Stimulated activated CD8-positive, alpha-beta memory T cell treated with anti-CD3 and anti-CD28 coated beads, Interleukin-7, amount 100 ng/mL, for 48 hours (primary cell): Measurements from ENCODE around the gene B3GALT5.
"Not testable (repeated sequence)": the region's sequence is repeated elsewhere in the genome, so short reads cannot be mapped to it uniquely, and the experiment has no call there.

Experiments
- DNase-seq, 2 donors: peaks; one replicate each; pipeline ENCODE4 v3.0.0-alpha.2; 2020; ENCODE audit warnings: low read depth in 1 of 2; ENCODE audit errors: extremely low read depth in 1 of 2

Gene B3GALT5

DNA sequence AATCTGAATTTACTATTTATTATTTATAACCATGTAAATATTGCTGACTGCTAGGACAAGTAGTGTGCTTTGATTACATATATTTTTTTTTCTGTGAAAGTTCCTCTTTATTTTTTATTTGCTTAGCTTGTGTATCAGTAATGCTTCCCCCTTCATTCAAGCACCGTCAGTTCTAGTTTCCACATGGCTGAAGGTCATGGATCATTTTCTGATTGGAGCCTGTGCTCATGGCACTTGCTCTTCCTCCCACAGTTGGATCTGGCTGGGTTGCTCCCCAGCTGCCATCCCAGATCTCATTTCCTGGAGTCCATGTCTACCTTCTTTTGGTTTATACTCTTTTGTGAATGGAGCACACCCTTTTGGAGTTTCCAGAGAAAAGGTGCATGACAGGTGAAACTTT is 75.3 kb downstream of the B3GALT5 start:
- no peak for DNase-seq

DNA sequence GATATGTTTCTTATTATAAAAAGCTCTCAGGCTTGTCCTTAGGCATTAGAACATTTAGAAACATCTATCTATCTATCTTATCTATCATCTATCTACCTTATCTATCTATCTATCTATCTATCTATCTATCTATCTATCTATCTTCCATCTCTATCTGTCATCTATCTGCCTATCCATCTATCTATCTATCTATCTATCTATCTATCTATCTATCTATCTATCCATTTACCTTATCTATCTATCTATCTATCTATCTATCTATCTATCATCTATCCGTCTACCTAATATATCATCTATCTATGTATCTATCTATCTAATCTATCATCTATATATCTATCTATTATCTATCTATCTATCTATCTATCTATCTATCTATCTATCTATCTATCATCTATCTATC is 77.1 kb downstream of the B3GALT5 start:
- DNase-seq: not testable (repeated sequence)

DNA sequence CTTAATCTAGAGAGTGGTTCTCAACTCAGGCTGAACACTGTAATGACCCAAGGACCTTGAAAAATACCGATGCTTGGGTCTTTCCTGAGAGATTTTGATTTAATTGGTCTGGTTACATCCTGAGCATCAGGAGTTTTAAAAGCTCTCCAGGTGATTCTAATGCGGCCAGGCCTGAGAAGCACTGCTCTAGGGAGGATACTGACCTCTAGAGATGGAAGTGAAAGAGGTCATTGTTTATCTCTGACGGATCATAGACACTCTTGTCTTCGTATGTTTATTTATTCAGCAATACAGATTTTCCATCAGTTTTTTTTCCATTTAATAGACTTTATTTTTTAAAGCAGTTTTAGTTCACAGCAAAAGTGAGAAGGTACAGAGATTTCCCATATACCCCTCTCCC is 77.7 kb downstream of the B3GALT5 start:
- no peak for DNase-seq

DNA sequence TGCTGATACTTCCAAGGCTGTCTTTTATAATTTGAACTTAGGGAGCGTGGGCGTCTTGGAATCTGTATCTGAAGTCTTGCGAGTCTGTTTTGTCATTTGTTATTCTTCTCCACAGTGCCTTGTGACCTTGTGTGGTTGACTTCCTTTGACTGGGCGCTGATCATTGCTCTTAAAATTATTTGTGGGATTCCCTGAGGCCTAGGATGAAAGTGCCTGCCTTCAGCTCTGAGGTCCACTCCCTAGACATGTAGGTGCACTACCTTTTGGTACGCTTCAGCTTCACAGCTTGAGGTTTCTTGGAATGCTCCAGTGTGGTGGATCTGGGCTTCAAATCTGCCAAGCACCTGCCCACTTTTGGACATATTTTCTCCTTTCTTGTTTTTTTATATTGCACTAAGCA is 82.0 kb downstream of the B3GALT5 start:
- DNase-seq: no peak

DNA sequence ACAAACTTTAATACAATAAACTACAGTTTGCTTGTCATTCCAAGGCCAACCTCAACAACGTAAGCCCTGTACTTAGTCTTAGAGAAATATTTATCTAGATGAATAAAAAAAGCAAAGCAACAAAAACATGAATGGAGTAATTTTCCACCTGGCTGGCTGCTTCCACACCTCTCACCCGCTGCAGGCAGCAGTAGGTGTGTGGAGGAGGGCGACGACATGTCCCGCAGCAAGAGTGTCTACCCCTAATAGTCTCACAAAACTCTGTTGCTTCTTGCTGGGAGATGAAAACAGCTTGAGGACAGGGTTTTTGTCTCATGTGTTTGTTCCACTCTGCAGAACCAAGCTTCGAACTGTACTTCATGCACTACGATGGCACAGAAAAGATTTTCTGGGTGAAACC is 83.5 kb downstream of the B3GALT5 start:
- DNase-seq: no peak

DNA sequence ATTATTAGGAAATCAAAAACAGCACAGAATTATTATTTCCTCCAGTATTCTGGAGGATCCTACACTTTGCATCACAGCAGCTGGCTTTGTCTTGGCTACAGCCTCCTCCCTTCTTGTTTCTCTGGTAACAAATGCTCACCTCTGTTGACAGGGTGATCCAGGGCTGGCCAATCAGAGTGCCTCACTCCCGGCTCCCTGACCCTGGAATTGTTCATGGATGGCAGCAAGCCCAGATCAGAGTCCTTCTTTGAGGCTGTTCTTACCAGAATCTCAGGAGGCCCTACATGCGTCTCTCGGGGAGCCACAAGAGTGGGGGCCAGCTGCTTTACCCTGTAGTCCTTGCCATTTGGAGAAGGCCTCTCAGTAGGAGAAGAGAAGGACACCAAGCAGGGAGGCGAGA is 83.9 kb downstream of the B3GALT5 start:
- DNase-seq: no peak

DNA sequence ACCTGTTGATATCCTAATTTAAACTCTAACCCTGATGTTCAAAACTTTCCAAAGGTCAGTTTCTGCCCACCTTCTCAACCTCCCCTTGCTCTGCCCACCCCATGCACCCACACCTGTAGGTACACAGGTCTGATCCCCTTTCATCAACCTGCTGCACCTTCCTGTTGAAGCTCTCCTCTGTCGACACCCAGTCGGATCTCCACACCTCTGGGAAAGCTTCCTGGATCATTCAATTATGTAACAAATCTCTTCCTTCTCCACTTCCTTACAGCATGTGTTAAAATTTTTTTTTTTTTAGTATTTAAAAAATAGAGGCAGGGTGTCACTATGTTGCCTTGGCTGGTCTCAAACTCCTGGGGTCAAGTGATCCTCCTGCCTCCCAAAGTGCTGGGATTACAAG is 87.6 kb downstream of the B3GALT5 start:
- DNase-seq: no peak

DNA sequence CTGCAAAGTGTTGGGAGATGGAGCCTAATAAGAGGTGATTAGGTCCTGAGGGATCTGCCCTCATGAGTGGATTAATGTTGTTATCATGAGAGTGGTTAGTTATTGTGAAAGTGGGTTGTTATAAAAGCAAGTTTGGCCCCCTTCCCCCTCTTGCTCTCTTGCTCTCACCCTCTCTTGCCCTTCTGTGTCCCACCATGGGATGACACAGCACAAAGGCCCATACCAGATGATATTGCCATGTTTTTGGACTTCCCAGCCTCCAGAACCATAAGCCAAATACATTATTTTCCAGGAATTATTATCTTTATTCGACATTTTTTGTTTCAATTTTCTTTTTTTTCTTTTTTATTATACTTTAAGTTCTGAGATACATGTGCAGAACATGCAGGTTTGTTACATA is 90.8 kb downstream of the B3GALT5 start:
- DNase-seq: no peak

DNA sequence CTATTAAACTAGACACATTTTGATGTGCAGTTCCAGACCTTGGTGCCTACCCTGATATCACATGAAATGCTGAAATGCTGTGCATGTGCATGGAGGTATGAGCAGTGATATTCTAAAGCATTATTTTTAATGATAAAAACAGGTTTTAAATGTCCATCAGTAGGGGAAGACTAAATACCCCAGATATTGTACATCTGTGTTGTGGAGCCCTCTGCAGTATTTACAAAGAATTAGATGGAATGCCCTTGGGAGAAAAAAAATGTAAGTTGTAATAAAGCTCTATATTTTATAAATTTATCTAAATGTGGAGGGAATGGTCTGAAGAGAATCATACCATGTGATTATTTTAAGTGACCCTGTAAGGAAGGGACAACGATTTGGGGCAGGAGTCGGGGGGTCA is 93.1 kb downstream of the B3GALT5 start:
- no peak for DNase-seq

DNA sequence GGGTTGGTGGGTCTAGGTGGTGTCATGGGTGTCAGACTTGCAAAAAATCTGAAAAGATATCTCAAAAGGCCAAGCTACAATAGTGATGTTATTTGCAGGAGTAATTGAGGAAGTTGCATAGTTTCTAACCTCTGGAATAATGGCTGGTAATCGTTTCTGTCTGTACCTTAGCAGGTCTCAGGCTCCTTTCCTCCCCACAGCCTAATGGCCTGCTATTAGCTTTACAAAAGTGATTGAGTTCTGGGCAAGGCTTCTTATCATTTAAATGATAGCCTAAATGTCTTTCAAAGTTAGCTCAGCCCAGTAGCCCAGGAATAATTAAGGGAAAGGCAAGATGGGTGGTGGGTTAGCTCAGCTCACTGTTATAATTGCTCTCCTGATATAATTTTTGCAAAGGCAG is 94.6 kb downstream of the B3GALT5 start:
- no peak for DNase-seq

DNA sequence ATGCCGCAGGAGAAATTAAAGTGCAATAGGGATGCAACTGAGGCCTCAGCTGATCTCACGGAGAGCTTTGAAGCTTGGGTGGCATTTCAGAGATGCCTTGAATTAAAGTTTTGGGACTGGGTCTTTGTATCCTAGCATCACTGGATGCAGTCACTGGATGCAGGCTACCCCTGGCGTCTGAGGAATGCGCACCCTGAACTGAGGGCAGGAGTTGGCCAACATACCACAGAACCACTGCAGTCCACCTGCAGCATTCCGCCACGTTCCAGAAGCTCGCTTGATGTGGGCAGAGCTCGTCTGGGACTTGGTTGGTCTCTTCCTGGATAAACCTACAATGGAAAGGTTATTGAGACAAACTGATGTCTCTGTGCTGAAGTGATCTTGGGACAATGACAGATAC is 98.1 kb downstream of the B3GALT5 start:
- no peak for DNase-seq

DNA sequence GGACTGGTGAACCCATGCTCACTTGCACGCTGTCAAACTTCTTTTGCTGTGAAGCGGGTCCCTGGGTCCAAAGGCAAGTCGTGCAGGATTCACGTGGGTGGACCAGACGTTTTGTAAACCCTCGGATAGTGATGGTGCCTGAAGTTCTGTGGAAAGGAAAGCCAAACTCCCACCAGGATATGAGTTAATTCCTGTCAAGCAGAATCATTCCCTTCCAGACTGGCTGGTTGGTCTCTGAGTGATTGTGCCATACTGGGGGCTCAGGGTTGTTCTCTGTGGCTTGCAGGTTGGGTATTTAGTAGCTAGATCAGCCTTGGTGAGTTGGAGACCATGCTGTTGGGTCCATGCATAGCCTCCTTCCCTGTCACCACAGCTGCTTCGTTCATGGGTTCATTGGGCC is 99.5 kb downstream of the B3GALT5 start:
- no peak for DNase-seq

DNA sequence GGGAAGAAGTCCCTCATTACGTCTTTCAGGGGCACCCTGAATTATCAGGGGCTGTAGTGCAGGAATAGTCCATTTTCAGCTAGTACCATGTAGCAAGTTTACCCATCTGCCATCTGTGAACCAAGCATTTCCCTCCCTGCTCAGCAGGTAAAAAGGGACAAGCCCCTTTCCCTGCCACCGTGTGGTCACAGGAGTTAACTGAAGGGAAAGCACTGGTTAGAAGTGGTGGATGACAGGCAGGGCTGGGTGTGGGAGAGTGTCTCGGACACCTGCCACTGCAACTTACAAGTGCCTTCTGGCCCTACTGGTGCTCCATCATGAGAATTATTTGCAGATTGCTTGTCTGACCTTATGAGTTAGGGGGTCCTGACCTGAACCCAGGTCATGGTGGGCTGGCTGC is 100.2 kb downstream of the B3GALT5 start:
- no peak for DNase-seq

DNA sequence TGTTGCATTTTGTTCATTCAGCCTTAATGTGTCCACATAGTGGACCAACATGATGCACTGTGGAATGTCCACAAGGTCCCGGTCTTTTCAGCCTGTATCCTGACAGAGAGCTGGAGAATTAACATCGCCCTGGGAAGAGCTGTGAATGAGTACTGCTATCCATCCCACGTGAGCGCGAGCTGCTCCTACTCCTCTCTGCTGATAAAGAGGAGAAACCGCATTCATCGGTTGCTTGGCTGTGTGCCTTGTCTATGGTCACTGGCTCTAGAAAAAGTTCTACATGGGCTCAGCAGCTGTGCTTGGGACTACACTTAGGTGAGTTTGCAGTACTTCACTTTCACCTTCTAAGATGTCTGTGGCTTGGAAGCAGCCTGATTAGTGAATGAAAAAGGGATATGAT is 101.2 kb downstream of the B3GALT5 start:
- no peak for DNase-seq

DNA sequence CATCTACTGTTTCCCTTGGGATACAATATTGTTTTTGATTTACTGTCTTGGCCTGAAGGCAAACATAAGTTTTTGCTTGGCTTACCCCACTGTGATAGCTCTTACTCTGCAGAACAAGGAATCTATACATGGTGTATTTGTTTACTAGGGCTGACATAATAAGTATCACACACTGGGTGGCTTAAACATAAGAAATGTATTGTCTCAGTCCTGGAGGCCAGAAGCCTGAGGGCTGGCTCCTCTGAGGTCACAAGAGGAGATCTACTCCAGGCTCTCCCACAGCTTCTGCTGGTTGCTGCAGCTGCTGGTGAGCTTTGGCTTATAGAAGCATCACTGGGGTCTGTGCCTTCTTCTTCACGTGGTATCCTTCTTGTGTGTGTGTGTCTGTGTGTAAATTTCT is 101.6 kb downstream of the B3GALT5 start:
- no peak for DNase-seq

DNA sequence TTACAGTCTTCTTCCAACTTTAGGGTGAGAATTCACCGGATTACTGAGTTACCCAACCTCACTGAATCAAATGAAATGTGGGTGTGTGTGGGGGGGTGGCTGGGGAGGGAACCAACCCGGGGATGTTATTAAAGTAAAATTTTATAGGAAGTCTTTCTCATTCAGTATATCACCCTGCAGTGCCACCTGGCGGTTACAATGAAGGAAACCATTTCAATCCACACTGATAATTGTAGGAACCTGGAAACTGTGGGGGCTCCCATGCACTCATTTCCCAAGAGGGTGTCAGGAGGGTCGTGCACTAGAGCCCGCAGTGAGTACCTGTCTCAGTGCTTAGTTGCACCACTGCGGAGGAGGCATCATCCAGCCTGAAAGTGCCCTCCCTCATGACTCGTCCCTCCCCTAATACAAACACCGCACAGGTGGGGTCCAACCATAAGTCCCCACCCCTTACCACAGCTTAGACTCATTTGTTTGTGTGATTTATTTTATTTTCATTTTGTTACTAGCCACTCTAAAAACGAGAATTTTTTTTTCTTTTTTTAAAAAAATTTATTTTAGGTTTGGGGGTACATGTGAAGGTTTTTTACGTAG is 103.2 kb downstream of the B3GALT5 start:
- peak; percentile 2 to 12 for DNase-seq

DNA sequence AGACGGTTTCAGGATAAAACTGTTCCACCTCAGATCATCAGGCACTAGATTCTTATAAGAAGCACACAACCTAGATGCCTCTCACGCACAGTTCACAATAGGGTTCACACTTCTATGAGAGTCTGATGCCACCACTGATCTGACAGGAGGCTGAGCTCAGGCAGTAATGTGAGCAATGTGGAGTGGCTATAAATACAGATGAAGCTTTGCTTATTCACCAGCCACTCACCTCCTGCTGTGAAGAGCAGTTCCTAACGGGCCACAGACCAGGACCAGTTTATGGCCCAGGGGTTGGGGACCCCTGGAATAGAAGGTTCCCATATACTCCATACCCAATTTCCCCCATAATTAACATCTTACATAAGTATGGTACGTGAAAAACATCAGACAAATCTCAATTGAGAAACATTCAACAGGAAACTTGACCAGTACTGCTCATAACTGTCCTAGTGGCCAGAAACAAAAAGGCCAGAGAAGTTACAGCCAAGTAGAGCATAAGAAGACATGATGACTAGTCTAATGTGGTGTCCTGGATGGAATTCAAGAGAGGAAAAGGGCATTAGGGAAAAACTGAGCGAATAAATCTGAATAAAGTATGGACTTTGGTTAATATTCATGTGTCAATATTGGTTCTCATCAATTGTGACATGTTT is 107.5 kb downstream of the B3GALT5 start:
- DNase-seq: no peak

DNA sequence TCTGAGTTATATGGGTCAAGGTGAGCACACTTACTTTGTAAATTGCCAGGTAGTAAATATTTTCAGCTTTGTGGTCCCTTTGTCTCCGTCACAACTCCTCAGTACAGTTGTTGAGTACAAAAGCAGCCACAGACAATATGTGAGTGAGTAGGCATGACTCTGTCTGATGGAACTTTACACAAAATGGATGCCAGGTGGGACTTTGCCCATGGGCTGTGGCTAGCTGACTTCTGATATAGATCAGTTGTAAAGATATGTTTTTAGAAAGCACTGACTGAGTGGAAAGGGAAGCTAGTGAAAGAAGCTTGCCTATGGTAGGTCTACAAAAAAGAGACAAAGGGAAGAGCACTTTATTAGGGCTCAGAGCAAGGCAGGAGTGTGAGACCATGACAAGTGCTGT is 109.1 kb downstream of the B3GALT5 start:
- no peak for DNase-seq
